Erythroblast (primary cell): ENCODE data around the gene ACOX1.

ENCODE experiments used
- GATA1 ChIP-seq: IDR thresholded peaks from 2 replicates; pipeline ENCODE4 v1.6.1; 2011; ENCODE audit warnings: low read depth, mild to moderate bottlenecking, control low read depth, low read length, moderate library complexity
- POLR2A ChIP-seq: IDR thresholded peaks from 2 replicates; pipeline ENCODE4 v1.6.1; 2011; ENCODE audit warnings: mild to moderate bottlenecking, low read length

DNA sequence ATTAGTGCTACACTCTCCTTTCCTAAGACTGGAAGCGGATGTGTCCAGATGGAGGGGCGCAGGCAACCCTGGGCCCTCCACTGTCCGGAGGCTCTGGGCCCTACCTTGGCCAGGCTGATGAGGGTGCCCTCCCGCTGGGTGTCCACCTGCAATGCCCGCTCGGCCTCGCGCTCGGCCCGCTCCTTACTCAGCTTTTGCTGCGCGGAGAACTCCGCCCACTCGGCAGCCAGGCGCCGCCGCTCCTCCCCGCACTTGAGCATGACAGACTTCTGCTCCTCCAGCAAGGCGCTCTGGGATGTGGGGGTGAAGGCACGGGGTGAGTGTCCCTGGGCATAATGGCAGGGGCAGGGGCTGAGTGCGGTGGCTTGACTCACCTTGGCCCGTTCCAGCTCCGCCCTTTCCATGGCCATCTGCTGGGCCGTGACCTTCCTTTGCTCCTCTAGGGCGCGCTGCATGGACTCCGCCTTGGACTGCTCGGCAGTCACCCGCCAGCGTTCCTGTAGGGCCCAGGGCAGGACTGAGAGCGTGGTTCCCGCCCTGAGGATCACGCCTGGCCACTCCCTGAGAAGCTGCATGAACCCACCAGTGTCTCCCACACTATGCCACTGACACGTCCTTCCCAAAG is 64.2 kb downstream of the ACOX1 start:
- TF ChIP-seq POLR2A = no peak
- no peak for TF ChIP-seq GATA1
